Hindlimb muscle (tissue), 1 donor: ENCODE data around the gene OR1N1. TPM values are rescaled to one million over a fixed set of nuclear protein-coding genes. Genes with fewer than 3 reads are reported as not detected.
"Not testable (repeated sequence)": the region's sequence is repeated elsewhere in the genome, so short reads cannot be mapped to it uniquely, and the experiment has no call there.

Experiments used
- DNase-seq: peaks from one replicate; pipeline ENCODE4 v3.0.0-alpha.2; 2013
- polyA plus RNA-seq: library from polyadenylated mRNA; unstranded; fragments of 120-200 nt; gene quantifications from one replicate; pipeline ENCODE4 v1.2.1, GENCODE V29; 2013; ENCODE audit not compliant: insufficient read length

OR1N1 gene
- polyA plus RNA-seq = not detected

- no peak for DNase-seq
Measured at GRCh38 chr9:122527193-122527592, at the start of gene OR1N1. OR1N1 (minus strand) TSS chr9:122527293; CDS start chr9:122527293, 0 bp downstream.

GRCh38 chr9:122572456-122572855, 45.4 kb upstream of the OR1N1 start:
- DNase-seq = no peak

- no peak for DNase-seq
Measured at GRCh38 chr9:122567901-122568300, 40.8 kb upstream of the OR1N1 start.

GRCh38 chr9:122562134-122562760, 35.2 kb upstream of the OR1N1 start:
- no peak for DNase-seq

GRCh38 chr9:122561446-122561845, 34.4 kb upstream of the OR1N1 start:
- no peak for DNase-seq

- no peak for DNase-seq
Measured at GRCh38 chr9:122552812-122553211, 25.7 kb upstream of the OR1N1 start, which contains the start of gene OR1N2. OR1N2 (plus strand) TSS chr9:122553112; CDS start chr9:122553212, 100 bp downstream.

GRCh38 chr9:122551371-122551770, 24.3 kb upstream of the OR1N1 start:
- no peak for DNase-seq

GRCh38 chr9:122546196-122546595, 19.1 kb upstream of the OR1N1 start:
- no peak for DNase-seq

GRCh38 chr9:122538757-122539156, 11.7 kb upstream of the OR1N1 start:
- DNase-seq = no peak

GRCh38 chr9:122537066-122537465, 10.0 kb upstream of the OR1N1 start:
- not testable (repeated sequence) for DNase-seq

GRCh38 chr9:122536134-122536533, 9.0 kb upstream of the OR1N1 start:
- DNase-seq = no peak

- not testable (repeated sequence) for DNase-seq
Measured at GRCh38 chr9:122531157-122531556, 4.1 kb upstream of the OR1N1 start.

- DNase-seq = no peak
Measured at GRCh38 chr9:122526602-122527001, 491 bp downstream of the OR1N1 start.

GRCh38 chr9:122519376-122519775, 7.7 kb downstream of the OR1N1 start:
- DNase-seq = no peak

- DNase-seq = no peak
Measured at GRCh38 chr9:122518841-122519240, 8.3 kb downstream of the OR1N1 start, which contains the start of gene OR1J4. OR1J4 (plus strand) TSS chr9:122519141; CDS start chr9:122519141, 0 bp downstream.

GRCh38 chr9:122518226-122518625, 8.9 kb downstream of the OR1N1 start:
- no peak for DNase-seq

- no peak for DNase-seq
Measured at GRCh38 chr9:122510502-122510901, 16.6 kb downstream of the OR1N1 start, which contains the start of gene OR1J2. OR1J2 (plus strand) TSS chr9:122510802; CDS start chr9:122510802, 0 bp downstream.

- DNase-seq = no peak
Measured at GRCh38 chr9:122506964-122507363, 20.1 kb downstream of the OR1N1 start.

- peak; percentile 0 for DNase-seq
Measured at GRCh38 chr9:122498883-122499288, 28.2 kb downstream of the OR1N1 start.

GRCh38 chr9:122479062-122479461, 48.0 kb downstream of the OR1N1 start:
- DNase-seq = no peak

GRCh38 chr9:122477826-122478225, 49.3 kb downstream of the OR1N1 start, which contains the start of gene OR1J1:
OR1J1 (minus strand) TSS chr9:122477926; CDS start chr9:122477926, 0 bp downstream.
- DNase-seq = no peak

- no peak for DNase-seq
Measured at GRCh38 chr9:122477346-122477745, 49.7 kb downstream of the OR1N1 start.
